Cardiac muscle cell (in vitro differentiated cells and primary cell): ENCODE results near the gene FSTL4. TPM values are rescaled to one million over a fixed set of nuclear protein-coding genes. Genes with fewer than 3 reads are reported as not detected.

Experiments
- DNase-seq, 2 donors: peaks; one replicate each; pipeline versions ENCODE4 v3.0.0 to v3.0.0-alpha.2; 2010 to 2017; ENCODE audit warnings: low read depth in 1 of 2, low spot score in 1 of 2
- H3K27ac ChIP-seq: fragments of 200-600 bp; sonication (generic); 2 replicates; pipeline ENCODE4 v1.5.1; 2016
- H3K27me3 ChIP-seq: fragments of 200-600 bp; sonication (generic); 2 replicates; pipeline ENCODE4 v1.6.0; 2016; ENCODE audit warnings: control low read depth
- H3K36me3 ChIP-seq: fragments of 200-600 bp; sonication (generic); 2 replicates; pipeline ENCODE4 v1.5.1; 2016; ENCODE audit warnings: control low read depth
- H3K4me1 ChIP-seq: fragments of 200-600 bp; sonication (generic); 2 replicates; pipeline ENCODE4 v1.8.1; 2017; ENCODE audit warnings: low read depth, mild to moderate bottlenecking, mixed run types
- H3K4me3 ChIP-seq: fragments of 200-600 bp; sonication (generic); 2 replicates; pipeline ENCODE4 v1.5.1; 2016; ENCODE audit warnings: mild to moderate bottlenecking
- H3K9me3 ChIP-seq: fragments of 200-600 bp; sonication (generic); 2 replicates; pipeline ENCODE4 v1.5.1; 2017; ENCODE audit warnings: low read depth, mild to moderate bottlenecking, control low read depth
- polyA plus RNA-seq: library from polyadenylated mRNA; unstranded; fragments of >200 nt; fragmentation: Nextera tagmentation; extraction: Ambion mirVana; gene quantifications from 2 replicates; pipeline ENCODE4 v1.2.1, GENCODE V29; 2016
- total RNA-seq: library from RNA; depleted of rRNA; stranded (reverse); fragments of >200 nt; gene quantifications from 2 replicates; pipeline ENCODE4 v1.2.3, GENCODE V29; 2016
- TF ChIP-seq, protein P1 (sequence below): IDR thresholded peaks from 2 replicates; pipeline ENCODE4 v1.5.1; 2012; ENCODE audit warnings: low read depth, mild to moderate bottlenecking, low read length

The FSTL4 gene
- total and polyA plus RNA-seq, 2 experiments from 2014 or later: 0.06 TPM; not detected in 1

DNA sequence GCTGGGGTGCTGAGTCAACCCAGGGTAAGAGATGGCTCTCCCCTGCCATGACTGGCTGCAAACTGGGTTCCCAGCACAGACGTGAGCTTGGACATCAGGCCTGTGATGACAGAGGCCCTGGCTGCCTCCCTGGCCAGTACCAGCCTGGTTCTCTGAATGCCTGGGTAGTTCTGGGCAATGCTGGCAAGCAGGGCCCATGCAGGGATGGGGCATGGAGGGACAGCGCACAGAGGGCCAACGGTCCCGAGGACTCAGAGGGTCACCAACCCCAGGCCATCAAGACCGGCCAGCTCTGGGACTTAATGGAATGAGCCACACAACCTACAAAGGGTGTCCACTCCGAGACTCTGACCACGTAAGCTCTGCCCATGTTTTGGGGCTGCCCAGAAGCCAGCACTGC, 241.4 kb downstream of the FSTL4 start:
- TF ChIP-seq, protein P1, sequence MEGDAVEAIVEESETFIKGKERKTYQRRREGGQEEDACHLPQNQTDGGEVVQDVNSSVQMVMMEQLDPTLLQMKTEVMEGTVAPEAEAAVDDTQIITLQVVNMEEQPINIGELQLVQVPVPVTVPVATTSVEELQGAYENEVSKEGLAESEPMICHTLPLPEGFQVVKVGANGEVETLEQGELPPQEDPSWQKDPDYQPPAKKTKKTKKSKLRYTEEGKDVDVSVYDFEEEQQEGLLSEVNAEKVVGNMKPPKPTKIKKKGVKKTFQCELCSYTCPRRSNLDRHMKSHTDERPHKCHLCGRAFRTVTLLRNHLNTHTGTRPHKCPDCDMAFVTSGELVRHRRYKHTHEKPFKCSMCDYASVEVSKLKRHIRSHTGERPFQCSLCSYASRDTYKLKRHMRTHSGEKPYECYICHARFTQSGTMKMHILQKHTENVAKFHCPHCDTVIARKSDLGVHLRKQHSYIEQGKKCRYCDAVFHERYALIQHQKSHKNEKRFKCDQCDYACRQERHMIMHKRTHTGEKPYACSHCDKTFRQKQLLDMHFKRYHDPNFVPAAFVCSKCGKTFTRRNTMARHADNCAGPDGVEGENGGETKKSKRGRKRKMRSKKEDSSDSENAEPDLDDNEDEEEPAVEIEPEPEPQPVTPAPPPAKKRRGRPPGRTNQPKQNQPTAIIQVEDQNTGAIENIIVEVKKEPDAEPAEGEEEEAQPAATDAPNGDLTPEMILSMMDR: no peak
- Histone ChIP-seq H3K27ac (no peak overlapping the region), H3K4me3 (no peak overlapping the region), H3K27me3 (no peaks in the 10 kb centered on the region), H3K36me3 (no peaks in the 10 kb centered on the region), H3K4me1 (no peaks in the 10 kb centered on the region), H3K9me3 (no peaks in the 10 kb centered on the region)
- no peak for DNase-seq

DNA sequence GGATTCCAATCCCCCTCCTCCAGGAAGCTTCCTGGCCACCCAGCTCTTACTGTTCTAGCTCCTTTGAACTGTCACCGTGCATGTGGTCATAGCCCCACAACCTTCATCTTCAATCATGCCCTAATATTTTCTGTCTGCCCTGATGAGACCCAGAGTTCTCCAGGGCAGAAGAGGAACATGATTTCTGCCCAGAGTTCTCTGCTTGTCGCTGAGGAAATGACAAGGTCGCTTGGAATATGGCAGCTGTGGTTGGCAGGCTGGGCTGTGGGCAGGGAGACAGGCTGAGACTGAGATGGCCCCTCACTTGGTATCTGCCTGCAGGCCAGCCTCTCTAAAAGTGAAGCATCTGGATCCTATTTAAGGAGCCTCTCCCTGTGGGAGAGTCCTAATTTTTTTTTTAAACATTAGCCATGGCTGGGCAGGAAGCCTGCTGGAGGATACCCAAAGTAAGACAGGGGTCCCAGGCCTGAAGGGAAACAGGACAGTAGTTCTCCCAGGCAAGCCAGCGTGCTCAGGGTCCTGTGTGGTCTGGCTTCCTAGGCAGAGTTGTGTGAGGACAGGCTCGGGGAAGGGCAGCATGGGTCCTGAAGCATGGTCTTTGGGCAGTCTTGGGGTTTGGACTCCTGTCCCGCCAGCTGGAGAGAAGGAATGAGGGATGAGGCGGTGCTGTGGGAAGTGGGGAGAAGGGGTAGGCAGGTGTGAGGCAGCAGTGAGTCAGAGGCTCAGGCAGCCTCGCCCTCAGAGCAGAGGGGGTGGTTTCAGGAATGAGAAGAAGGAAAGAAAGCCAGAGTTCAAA, 242.1 kb downstream of the FSTL4 start:
- no peaks in the 10 kb centered on the region for H3K27me3 ChIP-seq
- H3K9me3 ChIP-seq: no peaks in the 10 kb centered on the region
- no peaks in the 10 kb centered on the region for H3K4me1 ChIP-seq
- no peak for DNase-seq
- H3K4me3 ChIP-seq: no peak overlapping the region
- TF ChIP-seq, protein P1: no peak
- no peaks in the 10 kb centered on the region for H3K36me3 ChIP-seq
- no peak overlapping the region for H3K27ac ChIP-seq

GRCh38 chr5:133368916-133369783, 243.2 kb downstream of the FSTL4 start:
- TF ChIP-seq, protein P1: no peak
- Histone ChIP-seq H3K36me3 (no peaks in the 10 kb centered on the region), H3K27me3 (no peaks in the 10 kb centered on the region), H3K27ac (no peak overlapping the region), H3K4me1 (no peaks in the 10 kb centered on the region), H3K4me3 (no peak overlapping the region), H3K9me3 (no peaks in the 10 kb centered on the region)
- no peak for DNase-seq

DNA sequence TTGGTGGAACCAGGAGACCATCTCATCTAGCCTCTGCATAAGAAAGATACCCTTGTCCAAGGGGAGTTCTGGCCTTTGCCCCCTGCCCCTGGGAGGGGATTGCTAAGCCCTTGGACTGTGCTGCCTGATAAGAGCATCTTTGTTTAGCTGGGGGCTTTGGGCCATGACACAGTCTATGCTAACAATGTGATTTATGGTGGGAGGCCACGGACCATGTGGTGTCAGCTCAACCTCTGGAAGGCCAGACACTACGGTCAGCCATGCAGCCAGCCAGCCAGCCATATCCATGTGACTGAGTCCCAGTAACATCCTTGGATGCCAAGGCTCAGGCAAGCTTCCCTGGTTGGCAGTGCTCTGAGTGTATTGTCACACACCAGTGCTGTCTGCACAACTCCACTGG, 244.4 kb downstream of the FSTL4 start:
- no peak overlapping the region for H3K4me3 ChIP-seq
- DNase-seq: no peak
- no peaks in the 10 kb centered on the region for H3K36me3 ChIP-seq
- no peak overlapping the region for H3K27ac ChIP-seq
- TF ChIP-seq, protein P1: no peak
- no peaks in the 10 kb centered on the region for H3K4me1 ChIP-seq
- no peaks in the 10 kb centered on the region for H3K9me3 ChIP-seq
- H3K27me3 ChIP-seq: no peaks in the 10 kb centered on the region

DNA sequence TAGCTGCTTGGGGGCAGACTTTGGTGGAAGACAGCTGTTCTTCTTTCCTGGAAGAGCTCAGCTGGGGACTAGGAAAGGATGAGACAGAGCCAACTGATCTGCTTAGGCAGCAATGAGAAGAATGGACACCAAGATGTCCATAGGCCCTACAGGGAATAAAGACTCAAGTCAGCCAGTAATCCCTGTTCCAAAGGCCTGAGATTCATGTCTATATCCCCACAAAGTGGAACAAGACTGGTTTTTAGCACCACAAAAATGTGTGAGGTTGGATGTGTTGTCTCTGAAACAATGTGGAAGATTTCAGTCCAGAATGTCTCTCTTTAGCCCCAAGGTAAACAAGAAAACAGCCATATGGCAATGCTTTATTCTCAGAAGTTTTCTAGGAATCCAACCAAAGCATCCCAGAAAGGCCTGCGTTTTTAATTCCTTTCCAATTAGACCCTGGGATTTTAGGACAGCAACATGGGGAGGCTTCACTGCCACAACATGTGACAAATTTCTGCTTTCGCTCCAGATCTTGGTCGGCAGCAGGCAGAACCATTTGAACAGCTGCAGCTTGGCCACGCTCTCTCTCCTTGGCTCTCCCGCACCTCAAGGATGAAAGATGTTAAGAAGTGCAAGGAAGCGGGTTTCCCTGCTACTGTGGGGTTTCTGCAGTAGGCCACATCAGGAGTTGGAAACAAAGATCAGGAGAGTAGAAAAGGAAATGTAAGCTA, 245.1 kb downstream of the FSTL4 start:
- DNase-seq: no peak

More for the DNA sequence above, 245.1 kb downstream of the FSTL4 start:
- TF ChIP-seq, protein P1: no peak
- no peak overlapping the region for H3K27ac ChIP-seq
- H3K4me3 ChIP-seq: no peak overlapping the region
- H3K9me3 ChIP-seq: no peaks in the 10 kb centered on the region
- H3K4me1 ChIP-seq: no peaks in the 10 kb centered on the region
- no peaks in the 10 kb centered on the region for H3K36me3 ChIP-seq
- H3K27me3 ChIP-seq: no peaks in the 10 kb centered on the region
